SK-N-SH treated with all-trans-retinoic acid at 6 μM for 48 hours (cell line): ENCODE results near the gene SYTL1.

Experiments used
- ATAC-seq: fragments of 200-7000 bp; cut with Tn5 transposase; 3 replicates; pipeline ENCODE4 v1.9.1; 2020; ENCODE audit warnings: mild to moderate bottlenecking, moderate library complexity
- ARNTL ChIP-seq: fragments of 450-650 bp; formaldehyde crosslinking; IDR thresholded peaks from 2 replicates; pipeline ENCODE4 v1.5.0; 2020; ENCODE audit warnings: low read depth, mild to moderate bottlenecking, moderate library complexity, borderline replicate concordance
- BACH2 ChIP-seq: fragments of 250-450 bp; sonication (Bioruptor Pico); IDR thresholded peaks from 2 replicates; pipeline ENCODE4 v1.9.0; 2021; ENCODE audit warnings: mild to moderate bottlenecking, borderline replicate concordance
- CSDC2 ChIP-seq: fragments of 250-450 bp; sonication (Bioruptor Pico); IDR thresholded peaks from 2 replicates; pipeline ENCODE4 v1.5.0; 2020; ENCODE audit warnings: mild to moderate bottlenecking, moderate library complexity
- ESRRG ChIP-seq: fragments of 250-450 bp; sonication (Bioruptor Pico); IDR thresholded peaks from 2 replicates; pipeline ENCODE4 v1.6.1; 2021; ENCODE audit warnings: mild to moderate bottlenecking
- GLIS3 ChIP-seq: fragments of 250-450 bp; sonication (Bioruptor Pico); IDR thresholded peaks from 2 replicates; pipeline ENCODE4 v1.5.0; 2020; ENCODE audit warnings: mild to moderate bottlenecking, moderate library complexity
- OSR1 ChIP-seq: fragments of 250-450 bp; sonication (Bioruptor Pico); IDR thresholded peaks from 2 replicates; pipeline ENCODE4 v1.8.0; 2022; ENCODE audit warnings: moderate library complexity, mild to moderate bottlenecking, inconsistent platforms
- RARB ChIP-seq: fragments of 250-450 bp; sonication (Bioruptor Pico); IDR thresholded peaks from 2 replicates; pipeline ENCODE4 v1.8.0; 2021; ENCODE audit warnings: mild to moderate bottlenecking, moderate library complexity
- SNAI2 ChIP-seq: fragments of 250-450 bp; sonication (Bioruptor Pico); IDR thresholded peaks from 2 replicates; pipeline ENCODE4 v1.5.0; 2020; ENCODE audit warnings: mild to moderate bottlenecking, moderate library complexity
- TOX ChIP-seq: fragments of 250-450 bp; sonication (Bioruptor Pico); IDR thresholded peaks from 2 replicates; pipeline ENCODE4 v1.8.0; 2021; ENCODE audit warnings: mild to moderate bottlenecking, moderate library complexity, borderline replicate concordance
- ZC3H10 ChIP-seq: fragments of 250-450 bp; sonication (Bioruptor Pico); IDR thresholded peaks from 2 replicates; pipeline ENCODE4 v1.5.1; 2021; ENCODE audit warnings: mild to moderate bottlenecking, moderate library complexity
- ZFP3 ChIP-seq: fragments of 250-450 bp; sonication (Bioruptor Pico); IDR thresholded peaks from 2 replicates; pipeline ENCODE4 v1.5.0; 2020; ENCODE audit warnings: mild to moderate bottlenecking, moderate library complexity
- ZFP30 ChIP-seq: fragments of 450-650 bp; formaldehyde crosslinking; IDR thresholded peaks from 2 replicates; pipeline ENCODE4 v1.5.0; 2022; ENCODE audit warnings: mild to moderate bottlenecking, moderate library complexity
- ZNF565 ChIP-seq: fragments of 450-650 bp; formaldehyde crosslinking; conservative IDR thresholded peaks from 2 replicates; pipeline ENCODE4 v1.5.0; 2020; ENCODE audit warnings: low read depth, mild to moderate bottlenecking, moderate library complexity
- ZNF8 ChIP-seq: fragments of 450-650 bp; formaldehyde crosslinking; IDR thresholded peaks from 2 replicates; pipeline ENCODE4 v1.5.0; 2020; ENCODE audit warnings: mild to moderate bottlenecking, moderate library complexity
- TF ChIP-seq, protein P1 (sequence below): fragments of 250-450 bp; sonication (Bioruptor Pico); IDR thresholded peaks from 2 replicates; pipeline ENCODE4 v1.5.1; 2020; ENCODE audit warnings: low read depth, mild to moderate bottlenecking, moderate library complexity
- TF ChIP-seq, protein P2 (sequence below): fragments of 250-450 bp; sonication (Bioruptor Pico); IDR thresholded peaks from 2 replicates; pipeline ENCODE4 v1.8.0; 2020; ENCODE audit warnings: mild to moderate bottlenecking, moderate library complexity, borderline replicate concordance
- TF ChIP-seq, protein P3 (sequence below): fragments of 250-450 bp; sonication (Bioruptor Pico); IDR thresholded peaks from 2 replicates; pipeline ENCODE4 v1.5.0; 2020; ENCODE audit warnings: mild to moderate bottlenecking, moderate library complexity
- TF ChIP-seq, protein P4 (sequence below): fragments of 250-450 bp; sonication (Bioruptor Pico); IDR thresholded peaks from 2 replicates; pipeline ENCODE4 v1.8.0; 2021; ENCODE audit warnings: low read depth, mild to moderate bottlenecking, moderate library complexity, borderline replicate concordance

SYTL1 gene

DNA sequence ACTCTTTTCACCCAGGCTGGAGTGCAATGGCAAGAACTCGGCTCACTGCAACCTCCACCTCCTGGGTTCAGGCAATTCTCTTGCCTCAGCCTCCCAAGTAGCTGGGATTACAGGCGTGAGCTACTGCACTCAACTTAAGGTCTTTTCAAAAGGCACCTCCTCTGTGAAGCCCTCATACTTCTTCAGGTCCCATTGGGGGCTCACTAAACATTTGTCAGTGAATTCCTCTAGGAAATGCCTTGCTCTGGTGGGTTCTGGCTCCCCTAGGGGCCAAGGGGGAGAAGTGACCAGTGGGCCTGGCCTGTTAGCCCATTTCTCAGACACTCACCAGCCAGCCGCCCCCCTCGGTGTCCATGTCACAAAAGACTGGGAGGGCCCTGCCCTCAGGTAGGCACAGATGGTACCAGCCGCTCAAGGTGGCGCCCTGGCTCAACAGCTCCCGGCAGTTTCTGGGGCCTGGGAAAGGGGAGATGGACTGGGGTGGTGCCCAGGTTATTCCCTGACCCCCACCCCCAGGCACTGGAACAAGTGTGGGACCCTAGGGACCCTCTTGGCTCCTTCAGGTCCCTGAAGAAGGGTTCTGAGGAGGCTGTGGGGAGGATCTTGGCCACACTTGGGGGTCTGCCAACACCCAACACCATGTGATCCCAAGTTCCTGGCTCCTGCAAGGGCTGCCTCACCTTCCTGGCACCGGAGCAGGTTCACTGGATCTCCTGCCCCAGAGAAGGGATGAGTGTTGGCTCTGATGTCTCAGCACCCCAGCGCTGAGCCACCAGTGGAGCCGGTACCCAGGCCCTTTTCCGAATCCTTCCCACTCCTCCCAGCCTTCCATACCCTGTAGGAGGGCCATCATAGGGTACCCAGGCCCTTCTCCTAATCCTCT, 31.2 kb downstream of the SYTL1 start:
- TF ChIP-seq, protein P1, sequence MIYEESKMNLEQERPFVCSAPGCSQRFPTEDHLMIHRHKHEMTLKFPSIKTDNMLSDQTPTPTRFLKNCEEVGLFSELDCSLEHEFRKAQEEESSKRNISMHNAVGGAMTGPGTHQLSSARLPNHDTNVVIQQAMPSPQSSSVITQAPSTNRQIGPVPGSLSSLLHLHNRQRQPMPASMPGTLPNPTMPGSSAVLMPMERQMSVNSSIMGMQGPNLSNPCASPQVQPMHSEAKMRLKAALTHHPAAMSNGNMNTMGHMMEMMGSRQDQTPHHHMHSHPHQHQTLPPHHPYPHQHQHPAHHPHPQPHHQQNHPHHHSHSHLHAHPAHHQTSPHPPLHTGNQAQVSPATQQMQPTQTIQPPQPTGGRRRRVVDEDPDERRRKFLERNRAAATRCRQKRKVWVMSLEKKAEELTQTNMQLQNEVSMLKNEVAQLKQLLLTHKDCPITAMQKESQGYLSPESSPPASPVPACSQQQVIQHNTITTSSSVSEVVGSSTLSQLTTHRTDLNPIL: no peak
- ATAC-seq: peak; percentile 75

DNA sequence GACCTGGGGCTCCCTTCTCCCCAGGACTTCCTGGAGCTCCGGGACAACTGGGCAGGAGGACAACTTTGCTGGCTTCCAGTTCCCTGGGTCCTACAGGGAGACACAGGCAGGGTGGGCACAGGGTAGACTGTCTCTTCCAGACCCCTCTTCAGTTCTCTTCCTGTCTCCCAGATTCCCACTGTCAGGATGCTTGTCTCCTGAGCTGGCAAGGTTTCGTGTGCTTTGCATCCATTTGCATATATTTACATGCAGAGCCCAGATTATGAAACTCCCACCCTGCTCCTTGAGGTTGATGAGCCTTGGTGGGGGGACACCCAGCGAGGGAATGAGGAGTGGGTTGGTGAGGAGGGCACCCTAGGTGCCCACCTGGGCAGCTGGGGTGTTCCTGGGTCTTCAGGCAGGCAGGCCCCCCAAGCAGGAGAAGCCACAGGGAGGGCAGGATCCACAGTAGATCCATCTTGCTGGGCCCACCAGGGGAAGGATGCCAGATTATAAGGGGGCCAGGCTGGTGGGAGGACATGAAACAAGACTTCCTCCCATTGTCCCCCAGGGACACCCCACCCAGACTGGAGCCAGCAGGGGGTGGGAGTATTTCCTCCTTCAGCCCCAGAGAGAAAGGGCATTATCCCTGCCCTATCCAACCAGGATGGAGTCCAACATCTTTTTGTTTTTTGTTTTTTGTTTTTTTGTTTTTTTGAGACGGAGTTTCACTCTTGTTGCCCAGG, 32.7 kb downstream of the SYTL1 start, which contains the start of gene FCN3:
Gene FCN3 (minus strand): TSS at position 463 of the 725 bp plus-strand sequence. CDS start 6 bp downstream, at position 457.
- no peak for ATAC-seq
- TF ChIP-seq, protein P2, sequence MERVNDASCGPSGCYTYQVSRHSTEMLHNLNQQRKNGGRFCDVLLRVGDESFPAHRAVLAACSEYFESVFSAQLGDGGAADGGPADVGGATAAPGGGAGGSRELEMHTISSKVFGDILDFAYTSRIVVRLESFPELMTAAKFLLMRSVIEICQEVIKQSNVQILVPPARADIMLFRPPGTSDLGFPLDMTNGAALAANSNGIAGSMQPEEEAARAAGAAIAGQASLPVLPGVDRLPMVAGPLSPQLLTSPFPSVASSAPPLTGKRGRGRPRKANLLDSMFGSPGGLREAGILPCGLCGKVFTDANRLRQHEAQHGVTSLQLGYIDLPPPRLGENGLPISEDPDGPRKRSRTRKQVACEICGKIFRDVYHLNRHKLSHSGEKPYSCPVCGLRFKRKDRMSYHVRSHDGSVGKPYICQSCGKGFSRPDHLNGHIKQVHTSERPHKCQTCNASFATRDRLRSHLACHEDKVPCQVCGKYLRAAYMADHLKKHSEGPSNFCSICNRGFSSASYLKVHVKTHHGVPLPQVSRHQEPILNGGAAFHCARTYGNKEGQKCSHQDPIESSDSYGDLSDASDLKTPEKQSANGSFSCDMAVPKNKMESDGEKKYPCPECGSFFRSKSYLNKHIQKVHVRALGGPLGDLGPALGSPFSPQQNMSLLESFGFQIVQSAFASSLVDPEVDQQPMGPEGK: no peak
- TF ChIP-seq, protein P1: no peak
- TF ChIP-seq ZNF565: no peak
- no peak for TF ChIP-seq CSDC2 (CRISPR knock-in tag)
- TF ChIP-seq GLIS3 (CRISPR knock-in tag): no peak
- TF ChIP-seq ZNF8 (CRISPR knock-in tag): no peak
- TF ChIP-seq SNAI2 (CRISPR knock-in tag): no peak
- TF ChIP-seq ARNTL: no peak
- no peak for TF ChIP-seq RARB (CRISPR knock-in tag)
- no peak for TF ChIP-seq ZFP3
- no peak for TF ChIP-seq ZC3H10 (CRISPR knock-in tag)
- TF ChIP-seq, protein P3, sequence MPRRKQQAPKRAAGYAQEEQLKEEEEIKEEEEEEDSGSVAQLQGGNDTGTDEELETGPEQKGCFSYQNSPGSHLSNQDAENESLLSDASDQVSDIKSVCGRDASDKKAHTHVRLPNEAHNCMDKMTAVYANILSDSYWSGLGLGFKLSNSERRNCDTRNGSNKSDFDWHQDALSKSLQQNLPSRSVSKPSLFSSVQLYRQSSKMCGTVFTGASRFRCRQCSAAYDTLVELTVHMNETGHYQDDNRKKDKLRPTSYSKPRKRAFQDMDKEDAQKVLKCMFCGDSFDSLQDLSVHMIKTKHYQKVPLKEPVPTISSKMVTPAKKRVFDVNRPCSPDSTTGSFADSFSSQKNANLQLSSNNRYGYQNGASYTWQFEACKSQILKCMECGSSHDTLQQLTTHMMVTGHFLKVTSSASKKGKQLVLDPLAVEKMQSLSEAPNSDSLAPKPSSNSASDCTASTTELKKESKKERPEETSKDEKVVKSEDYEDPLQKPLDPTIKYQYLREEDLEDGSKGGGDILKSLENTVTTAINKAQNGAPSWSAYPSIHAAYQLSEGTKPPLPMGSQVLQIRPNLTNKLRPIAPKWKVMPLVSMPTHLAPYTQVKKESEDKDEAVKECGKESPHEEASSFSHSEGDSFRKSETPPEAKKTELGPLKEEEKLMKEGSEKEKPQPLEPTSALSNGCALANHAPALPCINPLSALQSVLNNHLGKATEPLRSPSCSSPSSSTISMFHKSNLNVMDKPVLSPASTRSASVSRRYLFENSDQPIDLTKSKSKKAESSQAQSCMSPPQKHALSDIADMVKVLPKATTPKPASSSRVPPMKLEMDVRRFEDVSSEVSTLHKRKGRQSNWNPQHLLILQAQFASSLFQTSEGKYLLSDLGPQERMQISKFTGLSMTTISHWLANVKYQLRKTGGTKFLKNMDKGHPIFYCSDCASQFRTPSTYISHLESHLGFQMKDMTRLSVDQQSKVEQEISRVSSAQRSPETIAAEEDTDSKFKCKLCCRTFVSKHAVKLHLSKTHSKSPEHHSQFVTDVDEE (CRISPR knock-in tag): no peak
- TF ChIP-seq ESRRG (CRISPR knock-in tag): no peak
- TF ChIP-seq ZFP30 (CRISPR knock-in tag): no peak
- no peak for TF ChIP-seq TOX (CRISPR knock-in tag)
- no peak for TF ChIP-seq BACH2 (CRISPR knock-in tag)
- no peak for TF ChIP-seq OSR1 (CRISPR knock-in tag)
- TF ChIP-seq, protein P4, sequence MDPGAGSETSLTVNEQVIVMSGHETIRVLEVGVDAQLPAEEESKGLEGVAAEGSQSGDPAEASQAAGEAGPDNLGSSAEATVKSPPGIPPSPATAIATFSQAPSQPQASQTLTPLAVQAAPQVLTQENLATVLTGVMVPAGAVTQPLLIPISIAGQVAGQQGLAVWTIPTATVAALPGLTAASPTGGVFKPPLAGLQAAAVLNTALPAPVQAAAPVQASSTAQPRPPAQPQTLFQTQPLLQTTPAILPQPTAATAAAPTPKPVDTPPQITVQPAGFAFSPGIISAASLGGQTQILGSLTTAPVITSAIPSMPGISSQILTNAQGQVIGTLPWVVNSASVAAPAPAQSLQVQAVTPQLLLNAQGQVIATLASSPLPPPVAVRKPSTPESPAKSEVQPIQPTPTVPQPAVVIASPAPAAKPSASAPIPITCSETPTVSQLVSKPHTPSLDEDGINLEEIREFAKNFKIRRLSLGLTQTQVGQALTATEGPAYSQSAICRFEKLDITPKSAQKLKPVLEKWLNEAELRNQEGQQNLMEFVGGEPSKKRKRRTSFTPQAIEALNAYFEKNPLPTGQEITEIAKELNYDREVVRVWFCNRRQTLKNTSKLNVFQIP (CRISPR knock-in tag): no peak
- TF ChIP-seq, all 23 proteins: peak for 0

DNA sequence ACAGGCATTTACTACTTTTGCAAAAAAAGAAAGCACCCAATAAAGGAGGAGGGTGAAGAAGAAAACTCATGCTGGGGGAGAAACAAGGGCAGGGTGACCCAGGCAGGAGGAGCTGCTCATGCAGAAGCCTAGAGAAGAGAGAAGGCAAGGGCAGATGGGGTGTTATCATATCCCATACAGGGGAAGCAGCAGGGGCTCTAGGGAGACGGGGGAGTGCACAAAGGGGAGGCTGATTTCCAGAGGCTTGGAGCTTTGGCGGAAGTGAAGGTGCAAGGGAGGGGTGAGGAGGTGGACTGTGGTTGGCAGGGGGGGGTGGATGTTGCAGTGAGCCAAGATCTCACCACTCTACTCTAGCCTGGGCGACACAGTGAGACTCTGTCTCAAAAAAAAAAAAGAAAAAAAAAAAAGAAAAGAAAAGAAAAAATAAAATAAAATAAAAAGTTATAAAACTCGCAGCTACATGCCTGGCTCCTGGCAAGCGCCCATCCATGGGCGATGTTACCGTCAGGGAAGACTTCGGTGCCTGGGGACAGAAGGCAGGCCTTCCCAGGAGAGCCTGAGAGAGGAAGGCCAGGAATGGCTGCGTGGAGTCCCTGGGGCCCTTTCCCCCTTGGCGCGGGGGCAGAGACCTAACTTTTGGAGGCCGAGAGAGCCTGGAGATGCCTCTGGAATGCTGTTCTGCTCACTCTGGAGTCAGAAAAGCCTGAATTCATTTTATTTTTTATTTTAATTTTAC, 36.1 kb downstream of the SYTL1 start:
- TF ChIP-seq, protein P1: no peak
- TF ChIP-seq ZNF8 (CRISPR knock-in tag): no peak
- TF ChIP-seq, protein P4 (CRISPR knock-in tag): no peak
- no peak for TF ChIP-seq RARB (CRISPR knock-in tag)
- TF ChIP-seq ZNF565: no peak
- TF ChIP-seq ZFP30 (CRISPR knock-in tag): no peak
- TF ChIP-seq GLIS3 (CRISPR knock-in tag): no peak
- TF ChIP-seq, protein P2: no peak
- no peak for TF ChIP-seq ZC3H10 (CRISPR knock-in tag)
- TF ChIP-seq CSDC2 (CRISPR knock-in tag): no peak
- TF ChIP-seq BACH2 (CRISPR knock-in tag): no peak
- no peak for TF ChIP-seq ARNTL
- ATAC-seq: no peak
